ENCODE data around the gene ZNRF1.

ZNRF1 gene

DNA sequence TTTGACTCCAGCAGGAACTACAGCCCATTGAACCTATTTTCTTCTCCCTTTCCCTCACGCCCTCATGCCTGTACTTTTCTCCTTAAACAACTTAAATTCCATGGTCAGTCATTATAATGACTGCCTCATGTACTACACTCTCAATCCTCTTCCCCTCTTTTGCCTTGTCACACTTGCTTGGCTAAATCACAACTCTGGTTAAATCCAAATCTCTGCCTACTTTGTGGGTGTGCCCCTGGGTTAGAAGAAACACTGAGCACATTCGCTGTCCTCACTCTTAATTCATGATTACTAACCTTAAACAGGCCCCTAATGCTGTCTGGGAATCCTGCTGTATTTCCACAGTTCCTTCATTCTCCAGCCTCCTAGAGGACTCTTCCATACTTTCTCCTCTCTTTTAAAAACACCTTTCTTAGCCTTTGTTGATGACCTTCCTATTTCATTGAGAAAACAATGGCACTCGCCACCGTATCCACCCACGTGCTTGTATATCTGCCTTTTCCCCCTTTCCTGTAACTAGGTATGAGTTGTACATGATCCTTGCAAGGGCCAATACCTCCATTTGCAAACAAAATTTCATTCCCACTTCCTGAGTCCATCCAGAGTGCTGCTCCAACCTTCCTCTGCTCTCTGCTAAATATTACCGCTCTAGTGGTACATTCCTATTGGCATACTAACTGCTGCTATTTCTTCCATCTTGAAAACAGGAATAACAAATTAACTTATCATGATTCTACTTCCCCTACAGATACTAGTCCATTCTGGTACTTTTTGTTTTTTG lies 28.9 kb downstream of the ZNRF1 start:
- DNase-seq, result no peak

DNA sequence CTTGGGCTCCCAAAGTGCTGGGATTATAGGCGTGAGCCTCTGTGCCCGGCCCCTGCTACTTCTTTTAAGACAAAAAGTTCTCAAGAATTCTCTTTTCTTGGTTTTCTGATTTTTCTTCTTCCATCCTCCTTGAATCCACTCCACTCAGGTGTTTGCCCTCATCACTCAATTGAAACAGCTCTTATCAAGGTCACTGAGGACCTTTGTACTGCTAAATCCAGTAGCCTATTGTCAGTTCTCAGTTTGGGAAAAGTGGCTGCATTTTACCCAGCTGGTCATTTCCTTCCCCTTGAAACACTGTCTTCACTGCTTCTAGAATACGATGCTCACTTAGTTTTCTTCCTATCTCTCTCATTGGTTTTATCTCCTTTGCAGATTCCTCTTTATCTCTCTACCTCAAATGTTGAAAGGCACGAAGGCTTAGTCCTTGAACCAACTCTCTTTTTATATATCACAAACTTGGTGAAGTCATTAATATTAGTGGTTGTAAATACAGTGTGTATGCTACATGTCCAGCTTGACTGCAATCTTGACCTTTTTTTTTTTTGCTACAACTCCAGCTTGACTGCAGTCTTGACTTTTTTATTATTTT lies 29.8 kb downstream of the ZNRF1 start:
- no peak for DNase-seq

DNA sequence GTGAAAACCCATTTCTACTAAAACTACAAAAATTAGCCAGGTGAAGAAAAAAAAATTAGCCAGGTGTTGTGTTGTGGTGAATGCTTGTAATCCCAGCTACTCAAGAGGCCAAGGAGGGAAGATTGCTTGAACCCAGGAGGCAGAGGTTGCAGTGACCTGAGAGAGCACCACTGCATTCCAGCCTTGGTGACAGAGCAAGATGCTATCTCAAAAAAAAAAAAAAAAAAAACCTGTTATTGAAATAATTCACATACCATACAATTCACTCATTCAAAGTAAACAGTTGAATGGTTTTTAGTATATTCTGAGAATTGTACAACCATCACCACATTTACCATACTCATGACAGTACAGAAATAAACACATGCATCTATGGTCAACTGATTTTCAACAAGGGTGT lies 31.0 kb downstream of the ZNRF1 start:
- DNase-seq, result peak; percentile 76

DNA sequence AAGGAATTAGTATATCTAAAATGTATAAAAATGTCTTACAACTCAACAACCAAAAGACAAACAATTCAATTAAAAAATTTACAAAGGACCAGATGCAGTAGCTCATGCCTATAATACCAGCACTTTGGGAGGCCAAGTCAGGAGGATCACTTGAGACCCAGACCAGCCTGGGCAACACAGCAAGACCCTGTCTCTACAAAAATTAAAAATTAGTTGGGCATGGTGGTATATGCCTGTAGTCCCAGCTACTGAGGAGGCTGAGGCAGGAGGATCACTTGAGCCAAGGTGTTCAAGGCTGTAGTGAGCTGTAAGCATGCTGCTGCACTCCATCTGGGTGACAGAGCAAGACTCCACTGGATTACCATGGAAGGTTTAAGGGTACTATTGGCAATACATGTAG lies 33.8 kb downstream of the ZNRF1 start:
- no peak for DNase-seq

DNA sequence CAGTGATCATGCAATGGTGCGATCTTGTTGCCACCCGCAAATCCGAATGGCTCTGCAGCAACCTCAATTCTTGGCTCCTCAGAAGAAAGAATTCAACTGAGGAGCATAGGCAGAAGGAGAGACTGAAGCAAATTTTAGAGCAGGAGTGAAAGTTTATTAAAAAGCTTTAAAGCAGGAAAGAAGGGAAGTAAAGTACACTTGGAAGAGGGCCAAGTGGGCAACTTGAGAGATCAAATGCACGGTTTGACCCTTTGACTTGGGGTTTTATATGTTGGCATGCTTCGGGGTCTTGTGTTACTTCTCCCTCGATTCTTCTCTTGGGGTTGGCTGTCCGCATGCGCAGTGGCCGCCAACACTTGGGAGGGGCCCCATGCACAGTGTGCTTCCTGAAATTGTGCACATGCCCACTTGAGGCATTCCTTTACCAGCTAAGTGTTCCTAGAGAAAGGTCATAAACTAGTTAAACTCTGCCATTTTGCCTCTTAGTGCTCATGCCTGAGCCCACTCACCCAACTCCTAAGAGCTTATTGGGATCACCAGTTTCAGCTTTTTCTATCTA lies 36.7 kb downstream of the ZNRF1 start:
- no peak for DNase-seq

DNA sequence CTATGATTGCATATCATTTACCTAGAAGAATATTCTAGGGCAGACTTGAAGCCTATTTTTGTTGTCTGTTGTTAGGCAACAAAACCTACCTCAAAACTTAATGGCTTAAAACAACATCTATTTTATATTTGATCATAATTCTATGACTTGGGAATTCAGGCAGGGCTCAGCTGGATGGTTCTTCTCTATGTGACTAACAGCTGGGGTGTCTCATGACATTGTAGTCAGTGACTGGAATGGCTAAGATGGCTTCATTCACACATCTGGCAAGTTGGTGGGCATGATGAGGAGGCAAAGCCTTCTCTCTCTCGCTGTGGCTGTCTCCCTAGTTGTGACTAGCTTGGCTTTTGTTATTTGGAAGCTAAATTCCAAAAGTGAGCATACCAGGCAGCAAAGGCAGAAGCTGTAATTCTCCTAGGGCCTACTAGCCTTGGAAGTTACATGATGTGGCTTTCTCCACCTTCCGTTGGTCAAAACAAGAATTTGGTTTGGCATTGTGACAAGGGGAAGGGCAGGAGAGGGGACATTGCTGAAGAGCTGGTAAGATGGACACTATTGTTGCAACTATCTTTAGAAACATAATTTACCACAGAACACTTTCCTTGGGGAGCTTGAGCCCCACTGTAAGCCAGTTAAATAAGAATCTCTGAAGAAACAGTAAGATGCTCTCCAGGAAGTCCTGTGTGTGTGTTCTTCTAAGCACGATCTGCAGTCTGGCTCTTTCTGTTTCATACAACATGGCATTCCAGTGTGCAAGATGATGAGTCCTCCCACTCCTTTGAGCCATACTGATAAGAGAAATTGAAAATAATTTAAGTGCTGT lies 39.4 kb downstream of the ZNRF1 start:
- DNase-seq, result peak; percentile 27

DNA sequence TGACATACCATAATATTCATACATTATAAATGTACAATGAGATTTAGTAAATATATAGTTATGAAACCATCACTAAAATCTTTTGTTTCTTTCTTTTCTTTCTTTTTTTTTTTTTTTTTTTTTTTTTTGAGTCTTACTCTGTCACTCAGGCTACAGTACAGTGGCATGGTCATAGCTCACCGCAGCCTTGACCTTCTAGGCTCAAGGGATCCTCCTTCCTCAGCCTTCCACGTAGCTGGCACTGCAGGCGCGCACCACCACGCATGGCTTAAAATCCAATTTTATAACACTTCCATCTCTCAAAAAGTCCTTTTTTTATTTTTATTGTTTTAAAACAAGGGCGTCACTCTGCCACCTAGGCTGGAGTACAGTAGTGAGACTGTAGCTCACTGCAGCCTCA lies 41.1 kb downstream of the ZNRF1 start:
- DNase-seq, result no peak

DNA sequence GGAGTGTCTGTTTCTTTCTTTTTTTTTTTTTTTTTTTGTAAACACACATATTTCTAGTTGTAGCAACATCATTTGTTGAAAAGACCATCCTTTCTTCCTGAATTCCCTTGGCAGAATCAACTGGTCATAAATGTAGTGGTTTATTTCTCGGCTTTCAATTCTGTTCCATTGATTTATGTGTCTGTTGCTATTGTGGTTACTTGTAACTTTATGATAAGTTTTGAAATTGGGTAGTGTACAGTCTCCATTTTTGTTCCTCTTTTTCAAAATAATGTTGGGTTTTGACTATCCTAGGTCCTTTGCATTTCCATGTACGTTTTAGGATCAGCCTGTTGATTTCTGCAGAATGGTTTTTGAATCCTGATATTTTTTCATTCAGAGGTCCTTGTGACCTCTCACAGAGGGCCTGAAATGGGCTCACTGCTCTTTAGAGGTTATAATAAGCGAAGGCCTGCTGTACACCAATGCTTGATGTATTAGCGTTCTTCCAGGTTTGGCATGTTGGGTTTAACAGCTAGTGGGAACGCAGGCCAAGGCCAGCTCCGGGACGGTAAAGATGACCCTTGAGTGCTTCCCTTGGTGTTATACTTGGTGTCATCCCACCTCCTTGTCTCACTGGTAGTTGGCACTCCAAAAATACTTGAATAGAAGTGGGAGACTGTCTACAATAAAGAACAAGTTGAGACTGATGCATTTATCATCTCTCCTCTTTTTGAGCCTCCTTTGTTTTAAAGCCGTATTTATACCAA lies 43.8 kb downstream of the ZNRF1 start:
- DNase-seq, result no peak

DNA sequence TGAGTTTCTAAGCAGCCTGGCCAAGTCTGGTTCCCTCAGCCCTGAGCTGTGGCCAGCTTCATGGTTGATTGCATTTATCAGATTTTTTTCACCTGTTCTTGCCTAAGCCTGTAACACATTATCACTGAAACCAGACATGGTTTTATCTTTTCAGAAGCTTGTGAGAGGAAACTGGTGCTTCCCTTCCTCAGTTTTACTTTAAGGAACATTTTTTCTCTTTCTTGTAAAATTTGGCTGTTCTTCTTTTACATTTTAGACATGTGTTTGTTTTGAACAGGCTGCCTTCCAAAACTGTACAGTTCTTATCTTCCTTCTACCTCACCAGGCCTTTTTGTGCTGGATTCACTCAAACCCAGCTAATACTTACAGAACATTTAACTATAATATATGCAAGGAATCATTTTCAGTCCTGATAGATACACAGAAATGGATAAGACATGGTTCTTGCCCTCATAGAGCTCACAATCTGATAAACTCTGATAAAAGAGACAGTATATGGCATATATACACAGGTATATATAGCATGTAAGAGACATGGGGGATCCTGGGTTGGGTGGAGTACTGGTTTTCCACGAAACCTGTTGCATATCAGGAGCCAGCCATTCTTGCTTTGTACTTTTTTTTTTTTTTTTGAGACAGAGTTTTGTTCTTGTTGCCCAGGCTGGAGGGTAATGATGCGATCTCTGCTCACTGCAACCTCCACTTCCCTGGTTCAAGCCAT lies 44.5 kb downstream of the ZNRF1 start:
- DNase-seq, result no peak

DNA sequence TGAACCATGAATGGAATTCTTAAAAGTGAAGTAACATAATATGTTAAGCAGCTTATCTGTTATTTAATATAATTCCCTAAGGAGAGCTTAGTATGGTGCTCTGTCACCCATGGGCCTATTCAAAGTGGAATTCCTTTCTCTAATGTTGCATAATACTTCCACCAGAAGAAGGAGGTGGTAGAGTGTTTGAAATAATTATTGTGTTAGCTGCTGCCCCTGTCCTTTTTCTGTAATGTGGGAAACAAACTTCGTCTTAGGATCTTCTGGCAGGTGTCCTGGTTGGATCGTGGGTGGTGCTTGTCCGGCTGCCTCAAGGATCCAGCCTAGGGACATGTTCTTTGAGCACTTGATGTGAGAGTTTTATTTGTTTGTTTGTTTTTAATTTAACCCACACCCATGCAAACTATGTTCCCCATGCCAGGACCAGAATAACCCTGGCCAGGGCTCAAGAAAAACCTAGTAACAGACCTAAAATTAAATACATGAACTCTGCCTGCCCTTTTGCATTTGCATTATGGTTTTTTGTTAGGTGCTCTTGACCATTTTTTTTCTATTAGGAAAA lies 46.1 kb downstream of the ZNRF1 start:
- peak; percentile 38 for DNase-seq

DNA sequence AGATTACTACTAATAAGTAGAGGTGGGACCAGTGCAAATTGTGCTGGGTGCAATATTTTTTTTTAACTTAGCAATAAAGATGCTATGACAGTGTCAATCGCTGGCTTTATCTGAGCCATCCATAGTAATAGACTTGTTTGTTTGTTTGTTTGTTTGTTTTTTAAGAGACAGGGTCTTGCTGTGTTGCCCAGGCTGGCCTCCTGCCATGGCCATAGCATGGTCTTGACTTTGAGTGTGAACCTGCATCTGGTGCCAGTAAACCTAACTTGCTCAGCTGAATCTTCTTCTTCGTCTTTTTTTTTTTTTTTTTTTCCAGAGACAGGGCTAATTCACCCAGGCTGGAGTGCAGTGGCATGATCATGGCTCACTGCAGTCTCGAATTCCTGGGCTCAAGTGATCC lies 46.6 kb downstream of the ZNRF1 start:
- no peak for DNase-seq

DNA sequence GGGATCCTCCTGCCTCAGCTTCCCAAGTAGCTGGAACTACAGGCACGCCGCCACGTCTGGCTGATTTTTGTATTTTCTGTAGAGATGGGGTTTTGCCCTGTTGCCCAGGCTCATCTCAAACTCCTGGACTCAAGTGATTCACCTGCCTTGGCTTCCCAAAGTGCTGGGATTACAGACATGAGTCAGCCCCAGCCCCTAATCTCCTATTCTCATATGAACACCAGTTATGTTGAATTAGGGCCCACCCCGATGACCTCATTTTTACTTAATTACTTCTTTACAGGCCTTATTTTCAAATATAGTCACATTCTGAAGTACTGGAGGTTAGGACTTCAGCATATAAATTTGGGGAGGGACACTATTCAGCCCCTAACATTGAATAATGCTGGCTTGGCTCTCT lies 49.2 kb downstream of the ZNRF1 start:
- DNase-seq, result no peak

DNA sequence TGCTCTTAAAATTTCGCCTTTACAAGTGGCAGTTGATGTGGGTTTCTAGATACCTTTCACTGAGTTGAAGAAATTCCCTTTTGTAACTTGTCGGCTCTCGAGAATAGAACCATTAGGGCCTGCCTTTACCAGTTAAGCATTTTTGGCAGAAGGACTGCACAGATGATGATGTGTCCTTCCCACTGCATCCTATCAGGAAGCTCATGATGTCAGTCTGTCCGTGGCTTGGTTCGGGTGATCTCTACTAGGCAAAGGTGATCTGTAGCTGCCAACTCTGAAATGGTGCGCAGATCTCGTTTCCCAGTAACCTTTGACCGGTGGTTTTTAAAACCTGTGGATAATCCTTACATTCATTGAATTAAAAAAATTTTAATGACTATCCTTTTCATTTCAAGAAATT lies 49.7 kb downstream of the ZNRF1 start:
- no peak for DNase-seq

DNA sequence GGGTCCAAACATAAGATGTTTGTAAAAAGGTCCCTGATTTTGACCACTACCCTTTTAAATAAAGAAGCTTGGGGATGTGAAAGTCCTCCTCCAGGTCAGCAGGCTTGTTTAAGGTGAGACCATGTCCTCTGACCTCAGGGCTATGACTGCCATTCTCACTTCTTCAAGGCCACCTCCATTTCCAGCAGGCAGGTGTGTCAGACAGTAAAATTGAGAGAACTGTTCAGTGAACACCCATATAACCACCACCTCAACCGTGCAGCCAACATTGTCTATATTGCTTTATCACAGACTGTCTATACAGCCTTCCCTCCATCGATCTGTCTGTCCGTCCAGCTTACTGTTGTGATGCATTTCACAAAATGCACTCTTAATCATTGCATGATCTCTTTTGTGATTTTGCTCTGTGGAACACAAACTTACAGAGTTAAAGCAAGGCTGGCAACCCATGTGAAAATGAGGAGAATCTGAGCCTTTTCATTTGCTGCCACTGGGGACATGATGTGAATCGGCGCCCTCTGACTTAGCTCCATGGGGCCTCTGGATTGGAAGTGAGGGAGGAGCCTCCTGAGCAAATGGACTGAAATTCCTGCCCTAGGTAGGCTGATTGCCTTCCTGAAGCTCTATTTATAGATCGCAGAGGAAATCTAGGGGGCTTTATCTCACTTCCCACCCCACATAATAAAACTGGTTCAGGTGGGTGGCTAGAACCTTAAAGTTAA lies 53.8 kb downstream of the ZNRF1 start:
- no peak for DNase-seq

DNA sequence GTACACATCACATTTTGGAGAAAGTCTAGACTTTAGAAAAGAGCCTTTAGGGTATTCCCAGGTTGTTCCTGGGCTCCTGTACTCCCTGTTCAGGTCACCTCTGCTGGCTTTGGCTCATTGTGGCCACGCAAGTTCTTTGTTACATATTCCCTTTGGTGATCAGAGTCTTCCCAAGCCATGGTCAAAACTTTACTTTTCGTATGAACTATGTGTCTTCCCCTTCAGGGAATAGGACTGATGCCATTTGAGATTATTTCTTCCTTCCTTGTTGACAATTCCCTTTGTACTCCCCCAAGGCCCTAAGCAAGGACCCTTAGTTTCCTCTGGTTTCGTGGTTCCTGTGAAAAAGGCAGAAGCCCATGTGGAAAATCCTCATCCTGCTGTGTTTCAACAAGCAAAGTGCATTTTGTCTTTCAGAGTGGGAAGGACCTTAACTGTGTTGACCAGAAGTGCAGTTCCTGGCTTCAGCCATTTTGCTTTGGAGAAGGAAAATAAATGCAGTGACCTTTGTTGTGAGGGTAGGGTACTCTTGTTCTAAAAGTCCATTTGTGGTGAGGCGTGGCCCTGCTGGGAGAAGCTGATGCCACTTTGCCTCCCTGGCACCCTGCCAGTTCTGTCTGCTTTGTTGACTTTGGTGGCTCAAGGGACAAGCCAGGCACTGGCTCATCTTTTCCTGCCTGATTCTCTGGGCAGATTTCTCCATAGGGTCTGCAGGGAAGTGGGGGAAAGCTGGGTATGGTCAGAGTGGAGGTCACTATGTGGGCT lies 55.1 kb downstream of the ZNRF1 start:
- DNase-seq, result no peak

DNA sequence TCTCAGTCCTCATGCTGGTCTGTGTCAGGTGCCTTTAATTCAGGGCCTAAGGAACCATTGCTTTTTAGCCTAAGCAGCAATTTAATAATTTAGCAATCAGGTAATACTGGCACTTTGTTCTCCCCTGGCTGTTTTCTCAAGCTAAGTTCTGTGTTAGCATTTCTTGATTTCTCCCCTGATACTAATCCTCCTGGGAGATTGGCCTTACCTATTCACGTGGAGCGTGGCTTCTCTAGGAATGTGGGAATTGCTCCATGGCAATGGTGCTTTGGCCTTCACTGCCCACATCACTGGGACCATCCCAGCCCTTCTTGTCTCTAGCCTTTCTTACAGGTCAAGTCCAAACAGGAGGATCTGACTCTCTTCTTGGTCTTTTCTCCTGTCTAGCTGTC lies 55.7 kb downstream of the ZNRF1 start:
- no peak for DNase-seq

DNA sequence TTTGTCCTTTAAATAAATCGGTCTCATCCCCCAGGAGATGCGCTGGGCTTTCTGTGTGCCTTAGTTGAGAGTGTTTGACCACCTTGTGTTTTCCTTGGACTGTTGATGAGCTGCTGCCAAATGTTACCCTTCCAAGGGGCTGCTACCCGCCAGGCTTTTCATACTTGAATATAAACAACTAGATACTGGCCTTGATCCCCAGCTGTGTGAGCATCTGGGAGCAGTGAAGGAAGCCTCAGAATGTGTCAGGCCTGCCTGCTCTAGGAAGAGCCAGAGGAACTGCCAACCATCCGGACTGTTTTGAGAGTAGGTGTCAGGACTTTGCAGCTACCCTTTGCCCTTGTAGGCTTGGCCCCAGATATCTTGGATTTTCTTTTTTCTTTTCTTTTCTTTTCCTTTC lies 60.0 kb downstream of the ZNRF1 start:
- DNase-seq, result no peak

DNA sequence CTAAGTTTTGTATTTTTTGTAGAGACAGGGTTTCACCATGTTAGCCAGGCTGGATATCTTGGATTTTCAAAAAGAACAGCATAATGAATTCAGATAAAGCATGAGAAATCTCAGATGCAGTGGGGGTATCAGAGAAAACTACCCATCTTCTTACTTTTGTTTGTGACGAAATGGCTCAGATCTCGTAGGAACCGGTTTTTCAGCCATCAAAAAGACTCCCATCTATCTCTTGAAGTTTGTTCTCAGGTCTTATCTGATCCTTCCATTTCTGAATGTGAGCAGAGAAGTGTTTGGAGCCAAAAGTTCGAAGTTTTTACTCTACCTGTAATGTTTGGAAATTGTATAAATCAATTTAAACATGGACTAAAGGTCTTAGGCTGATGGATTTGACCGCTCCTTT lies 60.6 kb downstream of the ZNRF1 start:
- no peak for DNase-seq

DNA sequence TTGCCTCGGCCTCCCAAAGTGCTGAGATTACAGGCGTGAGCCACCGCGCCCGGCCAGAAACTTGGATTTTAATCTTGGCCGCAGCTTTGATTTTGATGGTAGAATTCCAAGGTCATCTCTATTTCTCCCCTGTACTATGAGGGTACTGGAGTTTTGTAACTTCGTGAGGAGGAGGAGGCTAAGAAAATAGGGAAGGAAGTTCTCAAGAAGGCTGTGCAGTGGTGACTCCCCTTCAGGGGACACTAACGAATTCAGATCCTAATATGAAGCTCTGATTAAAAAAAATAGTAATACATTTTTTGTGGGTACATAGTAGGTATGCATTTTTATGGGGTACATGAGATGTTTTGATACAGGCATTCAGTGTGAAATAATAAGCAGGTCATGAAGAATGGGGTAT lies 61.9 kb downstream of the ZNRF1 start:
- no peak for DNase-seq

DNA sequence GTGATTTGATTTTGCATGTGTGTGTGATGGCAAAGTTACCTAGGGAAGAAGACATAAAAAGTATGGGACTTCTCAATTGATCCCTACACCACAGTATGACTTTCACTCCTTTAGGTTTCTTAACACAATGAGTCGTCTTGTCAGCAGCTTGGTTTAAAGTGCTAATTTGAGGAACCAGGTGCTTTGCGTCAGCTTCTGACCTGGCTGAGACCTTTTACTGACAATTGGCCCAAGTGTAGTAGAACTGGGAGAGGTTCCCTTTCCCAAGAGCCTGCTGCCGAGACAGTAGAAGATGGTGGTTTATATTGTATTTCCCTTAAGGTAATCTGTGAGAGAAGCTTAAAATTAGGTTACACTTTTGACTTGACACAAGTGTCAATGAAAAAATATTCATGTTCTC lies 62.8 kb downstream of the ZNRF1 start:
- DNase-seq, result no peak
